Measurements from ENCODE around the gene DCC.

DCC gene

DNA sequence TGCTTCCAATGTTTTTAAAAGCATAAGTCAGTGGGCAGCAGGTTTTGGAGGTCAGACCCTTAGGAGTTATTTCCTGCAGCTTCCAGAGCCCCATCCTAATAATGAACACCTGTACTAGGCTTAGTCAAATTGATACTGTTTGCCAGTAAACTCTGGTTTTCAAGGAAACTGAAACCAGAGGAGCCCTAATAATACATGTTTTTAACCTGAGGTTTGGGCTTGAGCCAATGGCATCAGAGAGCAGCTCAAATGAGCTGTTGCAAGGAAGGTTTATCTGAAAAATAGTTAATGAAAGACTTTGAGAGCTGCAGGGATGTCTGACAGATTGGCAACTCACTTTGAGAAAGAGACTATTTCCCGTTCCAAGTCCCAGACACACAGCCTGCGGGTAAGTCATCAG, 54.6 kb downstream of the DCC start:
- no peak overlapping the region for H3K4me3 ChIP-seq
- DNase-seq (ENCODE audit: low spot score) = no peak
- H3K27ac ChIP-seq = no peak overlapping the region
- TF ChIP-seq, protein P1, sequence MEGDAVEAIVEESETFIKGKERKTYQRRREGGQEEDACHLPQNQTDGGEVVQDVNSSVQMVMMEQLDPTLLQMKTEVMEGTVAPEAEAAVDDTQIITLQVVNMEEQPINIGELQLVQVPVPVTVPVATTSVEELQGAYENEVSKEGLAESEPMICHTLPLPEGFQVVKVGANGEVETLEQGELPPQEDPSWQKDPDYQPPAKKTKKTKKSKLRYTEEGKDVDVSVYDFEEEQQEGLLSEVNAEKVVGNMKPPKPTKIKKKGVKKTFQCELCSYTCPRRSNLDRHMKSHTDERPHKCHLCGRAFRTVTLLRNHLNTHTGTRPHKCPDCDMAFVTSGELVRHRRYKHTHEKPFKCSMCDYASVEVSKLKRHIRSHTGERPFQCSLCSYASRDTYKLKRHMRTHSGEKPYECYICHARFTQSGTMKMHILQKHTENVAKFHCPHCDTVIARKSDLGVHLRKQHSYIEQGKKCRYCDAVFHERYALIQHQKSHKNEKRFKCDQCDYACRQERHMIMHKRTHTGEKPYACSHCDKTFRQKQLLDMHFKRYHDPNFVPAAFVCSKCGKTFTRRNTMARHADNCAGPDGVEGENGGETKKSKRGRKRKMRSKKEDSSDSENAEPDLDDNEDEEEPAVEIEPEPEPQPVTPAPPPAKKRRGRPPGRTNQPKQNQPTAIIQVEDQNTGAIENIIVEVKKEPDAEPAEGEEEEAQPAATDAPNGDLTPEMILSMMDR (IDR thresholded peaks at IDR 0.05) = no peak

DNA sequence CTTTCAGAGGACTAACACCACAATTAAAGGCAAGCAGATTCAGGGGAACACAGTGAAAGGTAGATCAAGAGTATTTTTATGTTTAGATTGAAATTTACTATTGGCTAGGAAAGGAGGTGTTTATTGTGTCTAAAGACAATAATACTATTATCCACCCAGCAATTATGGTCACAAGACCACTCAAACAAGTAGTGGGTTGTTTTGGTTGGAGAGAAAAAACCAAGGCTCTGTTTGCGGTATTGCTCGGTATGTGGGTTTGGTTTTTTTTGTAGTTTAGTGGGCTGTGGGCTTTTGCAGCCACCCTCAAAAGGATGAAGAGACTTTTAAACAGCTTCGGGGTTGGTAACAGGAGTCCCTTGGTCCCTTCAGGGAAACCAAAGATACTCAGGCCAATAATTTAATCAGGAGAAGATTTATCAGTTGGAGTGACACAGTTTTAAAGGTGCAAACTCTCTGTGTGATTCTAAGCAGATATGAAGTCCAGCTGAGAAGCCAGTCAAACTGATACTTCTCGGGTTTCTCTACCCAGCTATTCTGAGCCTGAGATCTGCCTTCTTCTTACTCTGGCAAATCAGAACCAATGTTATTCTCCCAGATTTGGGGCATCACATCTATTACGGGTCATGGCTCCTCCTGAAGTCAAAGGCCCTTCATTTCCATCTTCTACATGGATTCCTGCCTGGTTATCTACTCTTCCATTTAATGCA, 55.3 kb downstream of the DCC start:
- TF ChIP-seq, protein P1 (IDR thresholded peaks at IDR 0.05) = no peak
- Histone ChIP-seq H3K4me3 (no peak overlapping the region), H3K27ac (no peak overlapping the region)
- DNase-seq (ENCODE audit: low spot score) = no peak

DNA sequence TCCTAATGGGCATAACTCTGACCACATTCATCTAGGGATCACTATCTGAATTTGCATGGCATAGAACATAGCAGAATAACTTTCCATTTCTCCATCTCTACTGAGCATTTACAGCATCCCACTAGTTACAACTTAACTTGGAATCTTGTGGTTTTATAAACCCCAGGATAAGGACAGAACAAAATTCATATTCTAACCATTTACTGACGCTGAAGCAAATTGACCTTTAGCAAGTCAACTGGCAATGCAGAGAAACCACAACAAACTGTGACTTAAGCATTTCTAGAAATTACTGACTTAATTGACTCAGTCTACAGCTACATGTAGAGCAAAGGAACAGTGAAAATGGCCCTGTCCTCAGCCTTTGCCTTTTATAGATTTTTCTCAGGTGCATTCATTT, 61.2 kb downstream of the DCC start:
- Histone ChIP-seq H3K4me3 (no peak overlapping the region), H3K27ac (no peak overlapping the region)
- no peak for DNase-seq (ENCODE audit: low spot score)
- TF ChIP-seq, protein P1 (IDR thresholded peaks at IDR 0.05) = no peak

DNA sequence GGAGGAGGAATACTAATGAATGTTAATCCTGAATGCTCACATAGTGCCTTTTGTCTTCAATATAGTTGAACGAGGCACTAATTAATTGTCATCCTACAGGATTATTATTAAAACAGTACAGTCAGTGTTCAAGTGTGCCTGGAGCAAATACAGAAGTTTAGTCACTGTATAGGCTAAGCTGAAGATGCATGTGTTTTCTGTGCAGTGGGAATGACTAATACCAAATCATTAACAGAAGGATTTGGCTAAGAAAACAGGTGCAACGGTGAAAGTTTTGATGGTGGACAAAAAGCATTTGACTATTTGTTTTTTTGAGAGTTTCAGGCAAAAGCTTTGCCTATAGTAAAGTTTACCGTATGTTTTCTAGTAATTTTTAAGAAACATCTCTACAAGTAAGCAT, 62.8 kb downstream of the DCC start:
- TF ChIP-seq, protein P1 (IDR thresholded peaks at IDR 0.05) = no peak
- Histone ChIP-seq H3K27ac (no peak overlapping the region), H3K4me3 (no peak overlapping the region)
- DNase-seq (ENCODE audit: low spot score) = no peak

DNA sequence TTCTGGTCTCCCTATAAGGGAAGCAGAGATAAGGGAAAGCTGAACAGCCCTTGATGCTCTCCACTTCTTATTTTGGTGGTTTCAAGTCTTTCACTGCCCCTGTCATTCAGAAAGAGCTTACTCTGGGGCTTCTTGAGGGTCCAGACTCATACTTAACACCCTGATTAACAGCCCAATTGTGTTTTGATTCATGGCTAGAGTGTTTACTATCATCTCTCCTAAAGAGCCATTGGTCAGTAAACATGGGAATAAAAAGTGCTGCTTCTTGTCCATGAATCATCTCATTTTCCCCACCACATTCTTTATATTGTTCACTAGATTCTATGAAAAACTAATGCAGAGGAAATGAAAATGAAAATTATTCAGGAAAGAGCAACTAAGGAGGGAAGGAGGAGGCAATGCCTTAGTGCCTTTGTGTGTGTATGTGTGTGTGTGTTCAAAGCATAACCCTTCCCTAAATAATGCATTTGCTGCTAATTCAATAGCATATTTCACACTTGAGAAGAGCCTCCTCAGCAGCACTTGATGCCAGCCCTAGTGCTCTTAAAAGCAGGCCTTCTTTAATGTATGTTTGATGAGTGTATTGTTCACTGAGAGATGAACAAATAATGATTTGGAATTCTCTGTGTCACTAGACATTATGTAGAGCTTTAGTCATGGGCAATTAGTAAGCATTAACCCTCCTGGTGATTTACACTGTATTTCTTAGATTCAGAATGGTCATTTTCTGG, 63.5 kb downstream of the DCC start:
- TF ChIP-seq, protein P1 (IDR thresholded peaks at IDR 0.05) = no peak
- Histone ChIP-seq H3K27ac (no peak overlapping the region), H3K4me3 (no peak overlapping the region)
- DNase-seq (ENCODE audit: low spot score) = no peak

DNA sequence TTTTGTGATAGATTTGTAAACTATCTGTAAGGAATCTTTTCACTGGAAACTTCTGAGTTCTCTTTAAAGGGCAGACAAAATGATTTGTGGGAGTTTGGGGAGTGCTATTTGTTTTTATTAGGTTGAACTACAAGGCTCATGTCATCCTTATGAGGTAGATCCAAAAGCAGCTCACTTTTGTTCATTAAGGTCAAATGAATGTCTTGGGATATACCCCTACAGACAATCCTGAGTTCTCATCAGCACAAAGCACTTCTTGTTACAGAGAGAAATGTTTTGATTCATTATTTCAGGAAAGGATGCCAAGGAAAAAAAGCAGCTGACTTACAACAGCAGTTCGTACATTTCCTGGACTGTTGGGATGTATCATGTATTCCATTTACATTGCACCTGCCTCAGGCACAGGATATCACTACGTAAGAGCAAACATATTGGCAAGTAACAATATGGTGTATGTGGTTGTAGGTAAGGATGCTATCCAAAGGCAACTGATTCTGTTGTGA, 68.9 kb downstream of the DCC start:
- TF ChIP-seq, protein P1 (IDR thresholded peaks at IDR 0.05) = no peak
- H3K4me3 ChIP-seq = no peak overlapping the region

DNA sequence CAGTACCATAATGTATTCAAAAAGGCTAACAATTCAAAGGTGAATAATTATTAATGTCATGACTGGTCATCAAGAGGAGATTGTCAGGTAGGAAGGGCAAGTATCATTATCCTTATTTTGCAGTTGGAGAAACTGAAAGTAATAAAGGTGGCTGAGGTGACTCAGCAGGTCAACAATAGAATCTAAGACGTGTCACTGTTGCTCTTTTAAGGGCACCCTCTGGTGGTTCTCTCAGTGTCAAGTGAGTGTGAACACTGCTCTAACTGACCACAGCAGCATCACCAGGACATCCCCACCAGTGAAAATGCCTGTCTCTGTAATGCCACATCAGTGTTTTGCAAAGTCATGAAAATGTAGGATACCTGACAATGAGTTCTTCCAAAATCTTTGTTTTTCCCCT, 69.7 kb downstream of the DCC start:
- Histone ChIP-seq H3K4me3 (no peak overlapping the region), H3K27ac (no peak overlapping the region)
- TF ChIP-seq, protein P1 (IDR thresholded peaks at IDR 0.05) = no peak
- DNase-seq (ENCODE audit: low spot score) = no peak

More for the DNA sequence above, 68.9 kb downstream of the DCC start:
- no peak for DNase-seq (ENCODE audit: low spot score)
- H3K27ac ChIP-seq = no peak overlapping the region
